Naive B cell (primary cell): Measurements from ENCODE around the gene P2RX2. TPM values are rescaled to one million over a fixed set of nuclear protein-coding genes. Genes with fewer than 3 reads are reported as not detected.

Source experiments
- ATAC-seq, 2 donors: fragments of 150-1000 bp; cut with Tn5 transposase; 2 replicates each; pipeline ENCODE4 v1.10.0; 2021; ENCODE audit warnings: low read depth in 2 of 2, mild to moderate bottlenecking in 2 of 2, moderate library complexity in 2 of 2
- DNase-seq: peaks from one replicate; pipeline ENCODE4 v3.0.0; 2022
- H3K27ac Mint-ChIP-seq, 6 donors: one replicate each; pipeline ENCODE4 v1.8.0; 2020 to 2022; ENCODE audit warnings: mild to moderate bottlenecking in 6 of 6, mixed read lengths in 6 of 6, moderate library complexity in 5 of 6, inconsistent platforms in 2 of 6
- H3K27me3 Mint-ChIP-seq, 3 donors: one replicate each; pipeline ENCODE4 v1.8.0; 2021 to 2022; ENCODE audit warnings: mixed read lengths in 3 of 3, mild to moderate bottlenecking in 1 of 3
- H3K36me3 Mint-ChIP-seq, 2 donors: one replicate each; pipeline ENCODE4 v1.8.0; 2020 to 2022; ENCODE audit warnings: mixed read lengths in 2 of 2, inconsistent platforms in 1 of 2, mild to moderate bottlenecking in 1 of 2
- H3K4me1 Mint-ChIP-seq, 3 donors: one replicate each; pipeline ENCODE4 v1.8.0; 2020 to 2022; ENCODE audit warnings: mixed read lengths in 3 of 3, inconsistent platforms in 1 of 3, mild to moderate bottlenecking in 1 of 3, moderate library complexity in 1 of 3
- H3K4me3 Mint-ChIP-seq, 8 donors: one replicate each; pipeline ENCODE4 v1.8.0; 2020 to 2022; ENCODE audit warnings: mild to moderate bottlenecking in 8 of 8, mixed read lengths in 8 of 8, moderate library complexity in 8 of 8, inconsistent platforms in 2 of 8
- H3K9me3 Mint-ChIP-seq, 7 donors: one replicate each; pipeline ENCODE4 v1.8.0; 2020 to 2022; ENCODE audit warnings: mixed read lengths in 7 of 7, mild to moderate bottlenecking in 5 of 7, inconsistent platforms in 2 of 7, moderate library complexity in 1 of 7
- polyA plus RNA-seq, 6 donors: library from polyadenylated mRNA; unstranded; fragments of 300-500 nt; fragmentation: Illumina TruSeq; gene quantifications; one replicate each; pipeline ENCODE4 v1.2.3, GENCODE V29; 2021; ENCODE audit warnings: low read depth in 6 of 6

The P2RX2 gene
- polyA plus RNA-seq, 6 donors from 2014 or later: not detected

- ATAC-seq (no peak), DNase-seq (no peak)
- Mint-ChIP-seq H3K27me3 (no peaks in the 10 kb centered on the region), H3K9me3 (no peaks in the 10 kb centered on the region), H3K4me3 (no peak overlapping the region), H3K4me1 (peaks cover 0 to 3% (median 0%) of the 10 kb centered on the region in 3 donors), H3K36me3 (peaks cover 0 to 18% of the 10 kb centered on the region in 2 donors), H3K27ac (peak overlapping the region in 1 of 6 donors; percentile 38)
These were observed 29.3 kb downstream of the P2RX2 start for GRCh38 chr12:132647858-132648257.

- ATAC-seq: no peak
- H3K36me3 Mint-ChIP-seq: peaks cover 0 to 18% of the 10 kb centered on the region in 2 donors
- no peaks in the 10 kb centered on the region for H3K27me3 Mint-ChIP-seq
- no peak overlapping the region for H3K4me3 Mint-ChIP-seq
- no peaks in the 10 kb centered on the region for H3K9me3 Mint-ChIP-seq
- peaks cover 0 to 3% (median 0%) of the 10 kb centered on the region in 3 donors for H3K4me1 Mint-ChIP-seq
- no peak for DNase-seq
- peak overlapping the region in 1 of 6 donors; percentile 63 for H3K27ac Mint-ChIP-seq
These were observed 30.1 kb downstream of the P2RX2 start for GRCh38 chr12:132648616-132649225.

DNA sequence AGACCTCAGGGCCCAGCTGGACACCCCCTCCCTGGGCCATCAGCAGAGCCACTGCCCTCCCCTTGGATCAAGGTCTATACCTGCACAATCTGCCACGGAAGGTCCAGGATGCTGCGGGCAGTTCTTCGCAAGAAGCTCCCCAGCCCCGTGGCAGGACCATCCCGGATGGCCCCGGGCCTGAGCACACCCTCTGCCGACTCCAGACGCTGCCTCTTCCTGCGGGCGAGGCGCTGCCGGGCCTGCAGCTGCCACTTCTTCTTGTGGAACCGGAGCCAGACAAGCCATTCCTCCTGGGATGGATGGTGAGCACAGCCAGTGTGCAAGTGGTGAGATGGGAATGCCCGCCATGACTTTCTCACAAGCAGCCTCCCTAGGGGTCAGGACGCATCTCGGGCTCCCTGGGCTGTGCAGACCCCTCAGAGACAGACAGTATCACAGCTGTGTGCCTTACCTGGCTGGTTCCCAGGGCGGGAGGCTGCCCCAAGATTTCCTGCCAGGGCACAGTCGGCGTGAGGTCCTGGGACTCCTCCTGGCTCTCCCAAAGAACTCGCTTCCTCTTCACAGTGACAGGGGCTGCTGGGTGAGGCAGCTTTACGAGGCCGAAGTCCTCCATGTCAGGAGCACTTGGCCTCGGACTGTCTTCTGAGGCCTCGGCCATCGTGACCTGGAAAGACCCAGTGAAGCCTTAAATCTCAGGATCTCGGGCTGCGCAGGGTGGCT, 30.8 kb downstream of the P2RX2 start:
- no peak for ATAC-seq
- Mint-ChIP-seq H3K27ac (no peak overlapping the region), H3K9me3 (no peaks in the 10 kb centered on the region), H3K27me3 (no peaks in the 10 kb centered on the region), H3K36me3 (peaks cover 0 to 18% of the 10 kb centered on the region in 2 donors), H3K4me1 (peaks cover 0 to 2% (median 0%) of the 10 kb centered on the region in 3 donors), H3K4me3 (no peak overlapping the region)
- no peak for DNase-seq

DNA sequence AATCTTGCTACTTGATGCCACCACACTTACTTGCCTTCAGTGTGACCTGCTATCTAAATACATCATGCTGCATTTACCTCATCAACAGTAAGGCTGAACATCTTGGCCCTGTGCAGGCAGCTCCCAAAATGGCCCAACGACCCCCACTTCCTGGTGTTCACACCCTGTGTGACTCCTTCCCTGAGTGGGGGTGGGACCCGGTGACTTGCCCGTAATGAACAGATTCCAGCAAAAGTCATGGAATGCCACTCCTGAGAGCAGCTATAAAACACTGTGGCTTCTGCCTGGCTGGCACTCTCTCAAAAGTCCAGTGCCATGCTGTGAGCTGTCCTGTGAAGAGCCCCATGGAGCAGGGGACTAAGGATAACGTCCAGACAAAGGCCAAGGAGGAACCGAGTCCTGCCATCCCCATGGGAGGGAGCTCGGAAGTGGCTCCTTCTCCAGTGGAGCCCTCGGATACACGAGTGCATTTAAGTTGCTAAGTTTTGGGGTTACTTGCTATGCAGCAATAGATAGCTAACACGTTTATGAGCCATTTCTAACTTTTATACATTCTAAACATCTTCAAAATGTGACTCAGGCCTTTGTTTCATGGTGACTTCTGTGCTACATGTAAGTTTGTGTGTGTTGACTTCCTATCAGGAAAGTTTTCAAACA, 33.0 kb downstream of the P2RX2 start:
- peak overlapping the region in 1 of 6 donors; percentile 66 for H3K27ac Mint-ChIP-seq
- no peaks in the 10 kb centered on the region for H3K4me1 Mint-ChIP-seq
- H3K4me3 Mint-ChIP-seq: no peak overlapping the region
- no peaks in the 10 kb centered on the region for H3K27me3 Mint-ChIP-seq
- H3K9me3 Mint-ChIP-seq: no peaks in the 10 kb centered on the region
- DNase-seq (no peak), ATAC-seq (no peak)
- peaks cover under 1 to 19% of the 10 kb centered on the region in 2 donors for H3K36me3 Mint-ChIP-seq

- ATAC-seq: no peak
- peak overlapping the region in 2 of 6 donors; percentile 39 to 41 for H3K27ac Mint-ChIP-seq
- no peak overlapping the region for H3K4me3 Mint-ChIP-seq
- no peaks in the 10 kb centered on the region for H3K4me1 Mint-ChIP-seq
- no peak for DNase-seq
- no peaks in the 10 kb centered on the region for H3K27me3 Mint-ChIP-seq
- H3K36me3 Mint-ChIP-seq: peaks cover 10 to 17% of the 10 kb centered on the region in 2 donors
- H3K9me3 Mint-ChIP-seq: no peaks in the 10 kb centered on the region
These were observed 35.2 kb downstream of the P2RX2 start for GRCh38 chr12:132653567-132654290.

DNA sequence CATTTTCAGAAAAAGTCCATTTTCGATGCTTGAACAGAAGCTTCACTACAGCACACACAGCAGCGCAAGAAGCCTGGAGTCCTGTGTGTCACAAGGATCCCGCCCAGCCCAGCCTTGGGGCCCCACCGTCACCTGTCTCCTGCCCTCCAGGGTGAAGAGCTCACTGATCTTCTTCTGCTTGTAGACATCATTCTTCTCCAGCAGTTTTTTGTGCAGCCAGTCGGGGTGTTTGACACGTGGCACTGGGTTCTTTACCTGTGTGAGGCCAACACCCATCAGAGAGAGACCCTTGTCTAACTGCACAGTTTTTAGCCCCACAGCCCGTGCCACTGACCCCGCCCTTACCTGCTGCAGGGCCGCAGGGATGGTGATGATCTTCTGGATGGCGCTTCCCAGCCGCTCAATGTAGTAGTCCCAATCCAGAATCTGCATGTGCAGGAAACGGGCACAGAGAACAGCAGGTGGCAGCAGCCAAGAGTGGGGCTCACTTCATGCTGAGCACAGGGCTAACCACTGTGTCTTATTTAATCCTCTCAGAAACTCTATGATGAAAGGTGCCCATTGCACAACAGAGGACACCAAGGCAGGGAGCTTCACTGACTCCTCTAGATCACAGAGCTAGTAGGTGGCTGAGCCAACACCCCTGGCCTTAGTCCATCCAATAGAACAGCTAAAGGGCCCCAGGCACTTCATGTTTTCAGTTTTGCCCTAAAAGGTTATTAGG, 38.6 kb downstream of the P2RX2 start:
- DNase-seq (no peak), ATAC-seq (no peak)
- Mint-ChIP-seq H3K9me3 (no peaks in the 10 kb centered on the region), H3K27me3 (no peaks in the 10 kb centered on the region), H3K36me3 (peaks cover 16 to 25% of the 10 kb centered on the region in 2 donors), H3K4me3 (no peak overlapping the region), H3K4me1 (no peaks in the 10 kb centered on the region), H3K27ac (peak overlapping the region in 3 of 6 donors; percentile 24 to 62 (median 28))

DNA sequence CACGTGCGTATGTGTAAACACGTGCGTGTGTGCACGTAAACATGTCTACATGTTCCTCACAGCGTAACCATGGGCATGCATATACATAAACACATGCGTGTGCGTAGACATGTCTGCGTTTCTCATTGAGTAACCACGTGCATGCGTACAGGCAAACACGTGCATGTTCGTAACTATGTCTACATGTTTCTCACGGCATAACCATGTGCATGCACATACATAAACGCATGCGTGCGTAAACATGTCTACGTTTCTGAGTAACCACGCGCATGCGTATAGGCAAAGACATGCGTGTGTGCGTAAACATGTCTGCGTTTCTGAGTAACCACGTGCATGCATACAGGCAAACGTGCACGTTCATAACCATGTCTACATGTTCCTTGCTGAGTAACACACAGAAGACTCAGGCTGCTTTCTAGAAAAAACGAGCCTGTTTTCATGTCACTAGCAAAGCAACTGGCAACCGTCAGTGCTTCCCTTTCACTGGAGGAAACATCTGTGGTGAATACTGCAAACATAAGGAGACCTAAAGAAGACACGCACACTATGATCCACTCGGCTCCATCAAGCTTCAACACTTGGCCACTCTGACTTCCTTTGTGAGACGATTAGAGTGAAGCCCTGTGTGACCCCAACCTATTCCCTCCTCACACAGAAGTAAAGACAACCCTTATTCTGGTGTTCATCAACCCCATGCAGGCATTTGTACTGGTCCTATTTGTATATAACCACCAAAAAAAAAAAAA, 39.7 kb downstream of the P2RX2 start:
- ATAC-seq: no peak
- peaks cover 16 to 33% of the 10 kb centered on the region in 2 donors for H3K36me3 Mint-ChIP-seq
- H3K4me1 Mint-ChIP-seq: peaks cover 0 to 4% (median 0%) of the 10 kb centered on the region in 3 donors
- no peak overlapping the region for H3K27ac Mint-ChIP-seq
- no peak overlapping the region for H3K4me3 Mint-ChIP-seq
- H3K27me3 Mint-ChIP-seq: no peaks in the 10 kb centered on the region
- H3K9me3 Mint-ChIP-seq: no peaks in the 10 kb centered on the region
- DNase-seq: no peak

GRCh38 chr12:132659146-132659545, 40.6 kb downstream of the P2RX2 start:
- peaks cover 0 to 4% (median 0%) of the 10 kb centered on the region in 3 donors for H3K4me1 Mint-ChIP-seq
- H3K36me3 Mint-ChIP-seq: peaks cover 16 to 33% of the 10 kb centered on the region in 2 donors
- ATAC-seq (no peak), DNase-seq (no peak)
- no peaks in the 10 kb centered on the region for H3K9me3 Mint-ChIP-seq
- no peak overlapping the region for H3K27ac Mint-ChIP-seq
- H3K27me3 Mint-ChIP-seq: no peaks in the 10 kb centered on the region
- H3K4me3 Mint-ChIP-seq: no peak overlapping the region

DNA sequence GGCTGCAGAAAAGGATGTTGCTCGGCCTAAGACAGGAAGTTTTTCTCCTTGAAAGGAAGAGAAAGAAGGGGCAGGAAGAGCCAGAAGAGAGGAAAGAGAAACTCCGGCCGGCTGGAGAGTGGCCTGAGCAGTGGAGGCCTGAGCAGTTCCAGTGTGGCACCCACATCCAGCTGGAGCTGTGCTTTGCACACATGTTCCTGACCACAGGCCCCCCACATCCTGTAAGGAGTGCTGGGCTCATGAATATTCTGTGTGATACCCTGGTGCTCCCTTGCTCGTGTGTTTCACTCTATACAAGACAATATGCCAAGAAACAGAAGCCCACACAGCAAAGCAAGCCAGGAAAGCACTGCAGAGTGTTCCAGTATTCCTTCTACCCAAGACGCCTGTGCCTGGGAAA, 41.5 kb downstream of the P2RX2 start:
- ATAC-seq: no peak
- H3K36me3 Mint-ChIP-seq: peaks cover 16 to 37% of the 10 kb centered on the region in 2 donors
- DNase-seq: no peak
- no peak overlapping the region for H3K4me3 Mint-ChIP-seq
- no peaks in the 10 kb centered on the region for H3K27me3 Mint-ChIP-seq
- H3K27ac Mint-ChIP-seq: peak overlapping the region in 1 of 6 donors; percentile 66
- H3K9me3 Mint-ChIP-seq: no peaks in the 10 kb centered on the region
- H3K4me1 Mint-ChIP-seq: peaks cover 0 to 5% (median 0%) of the 10 kb centered on the region in 3 donors

- H3K36me3 Mint-ChIP-seq: peaks cover 23 to 46% of the 10 kb centered on the region in 2 donors
- no peaks in the 10 kb centered on the region for H3K9me3 Mint-ChIP-seq
- no peaks in the 10 kb centered on the region for H3K27me3 Mint-ChIP-seq
- H3K27ac Mint-ChIP-seq: peak overlapping the region in 1 of 6 donors; percentile 41
- peak overlapping the region in 1 of 8 donors; percentile 30 for H3K4me3 Mint-ChIP-seq
- peaks cover 0 to 7% (median 0%) of the 10 kb centered on the region in 3 donors for H3K4me1 Mint-ChIP-seq
- DNase-seq (no peak), ATAC-seq (no peak)
These were observed 42.4 kb downstream of the P2RX2 start for GRCh38 chr12:132660996-132661395.

GRCh38 chr12:132661972-132662371, 43.4 kb downstream of the P2RX2 start:
- peaks cover 27 to 52% of the 10 kb centered on the region in 2 donors for H3K36me3 Mint-ChIP-seq
- no peaks in the 10 kb centered on the region for H3K9me3 Mint-ChIP-seq
- DNase-seq: no peak
- H3K4me1 Mint-ChIP-seq: peaks cover 0 to 7% (median 0%) of the 10 kb centered on the region in 3 donors
- no peak overlapping the region for H3K4me3 Mint-ChIP-seq
- no peaks in the 10 kb centered on the region for H3K27me3 Mint-ChIP-seq
- ATAC-seq: no peak
- peak overlapping the region in 1 of 6 donors; percentile 36 for H3K27ac Mint-ChIP-seq
